NB4 (cell line): ENCODE measurements around the gene SAV1.
A peak's percentile ranks its signal among the peaks of the same experiment; 100 is the strongest.

ENCODE experiments used
- DNase-seq: peaks from one replicate; pipeline ENCODE4 v3.0.0; 2010; ENCODE audit warnings: low read depth
- H3K4me3 ChIP-seq: one replicate; pipeline ENCODE4 v1.5.1; 2011; ENCODE audit warnings: mild to moderate bottlenecking, low read depth, low read length, moderate library complexity
- CTCF ChIP-seq: IDR thresholded peaks from one replicate; pipeline ENCODE4 v1.5.1; 2012; ENCODE audit warnings: low read depth, low read length
- MAX ChIP-seq: IDR thresholded peaks from 2 replicates; pipeline ENCODE4 v1.6.1; 2011; ENCODE audit warnings: low read depth, low read length
- MYC ChIP-seq: IDR thresholded peaks from 2 replicates; pipeline ENCODE4 v1.6.1; 2011; ENCODE audit warnings: low read depth, low read length
- POLR2A ChIP-seq: IDR thresholded peaks from 2 replicates; pipeline ENCODE4 v1.6.1; 2011; ENCODE audit warnings: mild to moderate bottlenecking; ENCODE audit not compliant: insufficient read length; ENCODE audit errors: extremely low read depth

SAV1 gene

GRCh38 chr14:50677527-50678063 lies 9.5 kb upstream of the SAV1 start:
- H3K4me3 ChIP-seq: peak overlapping the region; percentile 16
- TF ChIP-seq MAX: no peak
- no peak for TF ChIP-seq CTCF
- DNase-seq: peak; percentile 66

- DNase-seq: no peak
- TF ChIP-seq CTCF: no peak
- no peak for TF ChIP-seq MYC
- no peak for TF ChIP-seq POLR2A
- no peak for TF ChIP-seq MAX
- H3K4me3 ChIP-seq: no peak overlapping the region
Observed at GRCh38 chr14:50676814-50677516, 8.9 kb upstream of the SAV1 start.

GRCh38 chr14:50675597-50675996 lies 7.5 kb upstream of the SAV1 start:
- no peak for DNase-seq
- H3K4me3 ChIP-seq: no peak overlapping the region
- TF ChIP-seq CTCF (no peak), MAX (no peak), POLR2A (no peak), MYC (no peak)

GRCh38 chr14:50670866-50671256 lies 2.8 kb upstream of the SAV1 start:
- no peak overlapping the region for H3K4me3 ChIP-seq
- TF ChIP-seq MYC (no peak), MAX (no peak), CTCF (no peak), POLR2A (no peak)
- no peak for DNase-seq

- TF ChIP-seq MYC: no peak
- no peak overlapping the region for H3K4me3 ChIP-seq
- DNase-seq: no peak
Observed at GRCh38 chr14:50670196-50670865, 2.2 kb upstream of the SAV1 start.

GRCh38 chr14:50669441-50669986 lies 1.4 kb upstream of the SAV1 start:
- H3K4me3 ChIP-seq: no peak overlapping the region
- DNase-seq: no peak

More at GRCh38 chr14:50669441-50669986, 1.4 kb upstream of the SAV1 start:
- TF ChIP-seq POLR2A (no peak), CTCF (no peak), MYC (no peak), MAX (no peak)
